Adrenal gland (tissue), 5 donors: ENCODE data around the gene NYNRIN.

ENCODE experiments used
- POLR2A ChIP-seq, 2 donors: fragments of 450-650 bp; IDR thresholded peaks; one replicate each; pipeline ENCODE4 v1.6.1; 2017; ENCODE audit warnings: antibody characterized with exemption in 2 of 2, mild to moderate bottlenecking in 2 of 2, moderate library complexity in 1 of 2
- TF ChIP-seq, protein P1 (sequence below), 6 experiments: fragments of 450-650 bp in 4 of 6; fragments of 200-600 bp in 2 of 6; sonication (generic) in 1 of 6; IDR thresholded peaks; 1 replicate in 5 of 6; 2 replicates in 1 of 6; pipeline versions ENCODE4 v1.5.1 to v1.8.0; 2016 to 2021; ENCODE audit warnings: antibody characterized with exemption in 6 of 6, mild to moderate bottlenecking in 2 of 6, moderate library complexity in 1 of 6
- donor health status: DM: no; HTN: no; CAD: no.

DNA sequence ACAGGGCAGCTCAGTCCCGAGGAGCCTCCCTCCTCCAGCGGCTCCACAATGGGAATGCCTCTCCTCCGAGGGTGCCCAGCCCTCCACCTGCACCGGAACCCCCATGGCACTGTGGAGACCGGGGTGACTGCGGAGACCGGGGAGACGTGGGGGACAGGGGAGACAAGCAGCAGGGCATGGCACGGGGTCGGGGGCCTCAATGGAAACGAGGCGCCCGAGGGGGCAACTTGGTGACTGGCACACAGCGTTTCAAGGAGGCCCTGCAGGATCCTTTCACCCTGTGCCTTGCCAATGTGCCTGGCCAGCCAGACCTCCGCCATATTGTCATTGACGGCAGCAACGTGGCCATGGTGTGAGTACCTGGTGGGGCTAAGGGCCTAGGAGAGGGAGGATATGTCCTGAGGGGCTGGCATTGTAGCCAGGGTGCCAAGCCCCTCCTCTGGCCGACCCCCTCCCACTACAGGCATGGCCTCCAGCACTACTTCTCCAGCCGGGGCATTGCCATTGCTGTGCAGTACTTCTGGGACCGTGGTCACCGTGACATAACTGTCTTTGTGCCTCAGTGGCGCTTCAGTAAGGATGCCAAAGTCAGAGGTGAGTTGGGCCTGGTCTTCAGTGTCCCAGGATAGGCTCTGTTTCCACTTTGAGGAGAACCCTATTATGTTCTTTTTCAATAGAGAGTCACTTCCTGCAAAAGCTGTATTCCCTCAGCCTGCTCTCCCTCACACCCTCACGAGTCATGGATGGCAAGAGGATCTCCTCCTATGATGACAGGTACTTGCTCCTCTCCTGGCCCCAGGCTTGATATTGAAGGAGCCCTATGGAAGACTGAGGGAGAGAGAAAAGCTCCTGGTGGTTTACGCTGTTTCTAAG is 33.7 kb downstream of the NYNRIN start:
- TF ChIP-seq, protein P1, sequence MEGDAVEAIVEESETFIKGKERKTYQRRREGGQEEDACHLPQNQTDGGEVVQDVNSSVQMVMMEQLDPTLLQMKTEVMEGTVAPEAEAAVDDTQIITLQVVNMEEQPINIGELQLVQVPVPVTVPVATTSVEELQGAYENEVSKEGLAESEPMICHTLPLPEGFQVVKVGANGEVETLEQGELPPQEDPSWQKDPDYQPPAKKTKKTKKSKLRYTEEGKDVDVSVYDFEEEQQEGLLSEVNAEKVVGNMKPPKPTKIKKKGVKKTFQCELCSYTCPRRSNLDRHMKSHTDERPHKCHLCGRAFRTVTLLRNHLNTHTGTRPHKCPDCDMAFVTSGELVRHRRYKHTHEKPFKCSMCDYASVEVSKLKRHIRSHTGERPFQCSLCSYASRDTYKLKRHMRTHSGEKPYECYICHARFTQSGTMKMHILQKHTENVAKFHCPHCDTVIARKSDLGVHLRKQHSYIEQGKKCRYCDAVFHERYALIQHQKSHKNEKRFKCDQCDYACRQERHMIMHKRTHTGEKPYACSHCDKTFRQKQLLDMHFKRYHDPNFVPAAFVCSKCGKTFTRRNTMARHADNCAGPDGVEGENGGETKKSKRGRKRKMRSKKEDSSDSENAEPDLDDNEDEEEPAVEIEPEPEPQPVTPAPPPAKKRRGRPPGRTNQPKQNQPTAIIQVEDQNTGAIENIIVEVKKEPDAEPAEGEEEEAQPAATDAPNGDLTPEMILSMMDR (IDR thresholded peaks at IDR 0.05) = no peak
- TF ChIP-seq POLR2A (IDR thresholded peaks at IDR 0.05) = no peak
